ENCODE results near the gene EHBP1. TPM values are rescaled to one million over a fixed set of nuclear protein-coding genes. Genes with fewer than 3 reads are reported as not detected.

EHBP1 gene
- total RNA-seq, 1 donor from 2014 or later: 114 TPM

DNA sequence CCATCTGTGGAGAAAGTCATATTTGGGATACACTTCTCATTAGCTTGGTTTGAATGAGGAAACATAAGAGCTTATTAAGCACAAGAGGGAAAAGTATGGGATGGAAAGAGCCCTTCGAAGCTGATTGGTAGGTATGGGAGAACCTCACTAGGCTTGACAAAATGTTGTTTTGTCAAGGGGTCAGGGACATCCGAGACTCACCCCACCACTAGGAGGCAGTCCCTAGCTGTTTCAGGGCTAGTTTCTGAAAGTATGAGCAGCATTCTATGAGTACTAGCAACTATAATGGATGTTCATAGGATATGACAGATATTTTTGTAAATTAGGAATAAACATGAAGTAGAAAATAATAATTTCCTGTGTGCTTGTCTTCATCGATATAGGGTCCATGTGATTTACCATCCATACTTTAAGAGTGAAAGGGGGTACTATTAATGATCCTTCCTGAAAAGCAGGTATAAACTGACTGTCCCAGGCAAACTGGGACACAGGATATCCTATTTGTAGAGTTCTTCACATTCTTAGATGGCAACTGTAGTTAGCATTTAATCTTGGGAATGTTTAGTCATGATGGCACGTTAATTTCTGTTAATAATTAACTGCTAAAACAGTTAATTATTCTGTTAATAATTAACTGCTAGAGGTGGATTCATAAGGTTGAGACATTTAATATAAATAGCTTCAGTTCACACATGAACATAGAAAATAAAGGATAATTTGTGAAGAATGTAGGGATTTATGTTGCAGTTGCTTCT lies 373.5 kb downstream of the EHBP1 start:
- DNase-seq: no peak

DNA sequence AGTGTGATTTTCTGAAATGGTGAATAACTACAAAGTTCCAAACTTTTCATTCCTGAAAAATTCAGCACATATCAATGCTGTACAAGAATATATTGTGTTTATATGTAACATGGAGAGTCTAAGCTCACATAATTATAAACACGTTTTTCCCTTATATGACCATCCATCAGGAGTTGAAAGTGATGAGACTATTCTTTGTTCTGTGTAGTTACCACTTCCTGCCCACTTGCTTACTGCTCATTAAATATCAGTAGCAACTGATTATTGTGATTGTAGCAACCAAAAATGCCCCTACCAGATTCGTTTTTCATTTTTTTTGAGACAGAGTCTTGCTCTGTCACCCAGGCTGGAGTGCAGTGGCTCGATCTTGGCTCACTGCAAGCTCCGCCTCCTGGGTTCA lies 375.9 kb downstream of the EHBP1 start:
- DNase-seq: no peak

DNA sequence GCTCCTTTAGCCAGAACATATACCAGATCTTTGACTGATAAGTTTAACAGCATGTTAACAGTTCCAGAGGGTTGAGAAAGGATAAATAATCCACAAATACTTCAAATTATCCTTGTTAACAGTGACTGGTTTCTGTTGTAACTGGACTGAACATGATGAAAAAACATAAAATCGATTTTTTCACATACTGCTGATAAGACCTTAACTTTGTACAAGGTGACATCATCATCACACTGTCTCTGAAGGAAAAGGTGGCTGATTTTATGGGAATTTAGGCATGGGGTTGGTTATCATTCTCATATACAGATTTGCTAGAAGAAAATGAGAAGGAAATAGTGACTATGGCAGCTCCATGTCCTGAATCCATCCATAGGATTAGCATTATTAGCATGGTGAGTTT lies 381.2 kb downstream of the EHBP1 start:
- no peak for DNase-seq

DNA sequence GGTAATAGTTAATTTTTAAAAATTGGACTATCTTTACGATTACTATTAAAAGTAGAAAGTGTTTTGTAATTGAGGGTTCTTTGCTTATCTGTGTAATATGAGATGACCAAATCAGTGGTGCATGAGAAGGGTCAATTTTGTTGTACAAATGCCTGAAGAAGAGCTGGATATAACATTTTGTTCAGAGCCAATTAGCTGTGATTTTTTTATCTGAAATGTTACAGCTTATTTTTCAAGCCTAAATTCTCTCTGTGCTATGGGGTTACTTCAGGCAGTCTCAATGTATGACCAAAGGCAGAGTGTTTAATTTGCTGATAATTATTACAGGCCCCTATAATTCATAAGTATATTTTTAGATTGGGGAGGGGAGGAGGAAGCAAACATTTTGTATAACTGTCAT lies 386.9 kb downstream of the EHBP1 start:
- DNase-seq: no peak

DNA sequence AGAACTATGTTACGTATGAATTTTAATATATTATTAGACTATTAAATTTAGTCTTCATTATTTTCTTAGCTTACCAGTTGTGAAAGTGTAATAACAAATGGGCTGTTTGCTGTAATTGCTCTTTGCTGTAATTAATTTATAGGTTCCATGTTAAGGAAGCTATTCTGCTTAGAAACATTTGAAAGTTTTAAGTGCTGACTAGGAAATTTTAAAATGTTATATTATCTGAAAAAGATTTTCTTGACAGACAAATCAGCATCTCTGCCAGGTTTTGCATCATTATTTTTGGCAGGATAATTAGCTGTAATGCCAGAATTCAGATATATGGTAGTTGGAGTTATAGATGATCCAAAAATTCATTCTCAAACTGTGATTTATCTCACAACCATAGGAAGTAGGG lies 387.3 kb downstream of the EHBP1 start:
- DNase-seq: no peak

DNA sequence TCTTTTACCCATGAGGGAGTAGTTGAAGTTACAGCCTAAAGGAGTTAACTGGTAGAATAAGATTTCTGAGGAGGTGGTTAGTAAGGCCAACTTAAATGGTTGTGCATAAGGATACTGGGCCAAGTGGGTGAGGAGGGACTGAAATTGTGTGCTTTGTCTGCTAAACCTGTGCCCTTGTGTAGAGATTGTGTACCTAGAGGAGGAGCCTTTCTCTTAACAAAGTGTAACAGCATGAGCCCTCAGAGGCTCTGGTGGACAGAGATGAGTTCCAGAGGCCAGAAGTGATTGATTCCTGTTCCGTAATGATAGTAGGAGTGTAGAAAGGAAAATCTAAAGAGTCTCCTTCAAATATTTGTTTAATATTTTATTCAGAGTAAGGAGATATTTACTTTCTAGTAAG lies 388.0 kb downstream of the EHBP1 start:
- DNase-seq: no peak

Small RNA genes lying within 50 kb of the gene (small RNA-seq; reads per million reads assigned to genes)
- not detected for gene RF00019

Other genes starting within 250 kb of the EHBP1 start
- 6.4 TPM for gene TMEM17, start 199.5 kb upstream of the EHBP1 start, total RNA-seq

All from occipital lobe (tissue), 3 donors.